RPMI8226 (cell line): ENCODE data around the gene NUP214.
"Not testable (repeated sequence)": the region's sequence is repeated elsewhere in the genome, so short reads cannot be mapped to it uniquely, and the experiment has no call there.

ENCODE experiments used
- DNase-seq: peaks from one replicate; pipeline ENCODE4 v3.0.0-alpha.2; 2015

Gene NUP214

GRCh38 chr9:131266266-131267229 lies 141.2 kb downstream of the NUP214 start:
- DNase-seq: no peak

GRCh38 chr9:131270171-131271015 lies 145.0 kb downstream of the NUP214 start:
- DNase-seq: no peak

GRCh38 chr9:131271016-131271273 lies 145.6 kb downstream of the NUP214 start:
- DNase-seq: not testable (repeated sequence)

- peak; percentile 70 for DNase-seq
Observed at GRCh38 chr9:131271506-131271931, 146.1 kb downstream of the NUP214 start.

- DNase-seq: peak; percentile 56
Observed at GRCh38 chr9:131272212-131272611, 146.8 kb downstream of the NUP214 start.

GRCh38 chr9:131273146-131273855 lies 147.9 kb downstream of the NUP214 start:
- peak; percentile 66 for DNase-seq

- DNase-seq: peak; percentile 69
Observed at GRCh38 chr9:131273856-131274673, 148.7 kb downstream of the NUP214 start.

- DNase-seq: peak; percentile 67
Observed at GRCh38 chr9:131274674-131275331, 149.4 kb downstream of the NUP214 start.

- peak; percentile 85 for DNase-seq
Observed at GRCh38 chr9:131275332-131276093, 150.1 kb downstream of the NUP214 start.

GRCh38 chr9:131276094-131276888 lies 150.9 kb downstream of the NUP214 start, which contains the start of gene FAM78A:
Gene FAM78A, minus strand, starts transcription at chr9:131276510. Its CDS starts 331 bp downstream, at chr9:131276179.
- DNase-seq: peak; percentile 79

- DNase-seq: peak; percentile 57
Observed at GRCh38 chr9:131276891-131277286, 151.5 kb downstream of the NUP214 start.

GRCh38 chr9:131277287-131277909 lies 152.0 kb downstream of the NUP214 start:
- peak; percentile 57 for DNase-seq

GRCh38 chr9:131277910-131278701 lies 152.7 kb downstream of the NUP214 start:
- peak; percentile 90 for DNase-seq

GRCh38 chr9:131278702-131279111 lies 153.3 kb downstream of the NUP214 start:
- no peak for DNase-seq

- no peak for DNase-seq
Observed at GRCh38 chr9:131279196-131279862, 153.9 kb downstream of the NUP214 start.

GRCh38 chr9:131279863-131280570 lies 154.6 kb downstream of the NUP214 start:
- DNase-seq: no peak

GRCh38 chr9:131280660-131281059 lies 155.3 kb downstream of the NUP214 start:
- no peak for DNase-seq
